Muscle layer of colon (tissue), 2 donors: ENCODE data around the gene POGK.
"Not testable (repeated sequence)": the region's sequence is repeated elsewhere in the genome, so short reads cannot be mapped to it uniquely, and the experiment has no call there.

ENCODE experiments used
- H3K27ac ChIP-seq: one replicate; pipeline ENCODE4 v1.7.0; 2013; ENCODE audit warnings: low read depth, mild to moderate bottlenecking, low read length, moderate library complexity
- H3K27me3 ChIP-seq, 2 donors: one replicate each; pipeline ENCODE4 v1.7.0; 2013; ENCODE audit warnings: low read length in 2 of 2, mild to moderate bottlenecking in 2 of 2; ENCODE audit not compliant: insufficient read depth in 2 of 2, control insufficient read depth in 1 of 2
- H3K36me3 ChIP-seq: one replicate; pipeline ENCODE4 v1.7.0; 2013; ENCODE audit warnings: mild to moderate bottlenecking, low read length; ENCODE audit not compliant: insufficient read depth
- H3K4me1 ChIP-seq: one replicate; pipeline ENCODE4 v1.7.0; 2013; ENCODE audit warnings: mild to moderate bottlenecking, low read length; ENCODE audit not compliant: insufficient read depth
- H3K4me3 ChIP-seq, 2 donors: one replicate each; pipeline ENCODE4 v1.7.0; 2013; ENCODE audit warnings: low read length in 2 of 2, low read depth in 1 of 2, mild to moderate bottlenecking in 1 of 2, moderate library complexity in 1 of 2
- H3K9ac ChIP-seq: one replicate; pipeline ENCODE4 v1.7.0; 2013; ENCODE audit warnings: low read length
- H3K9me3 ChIP-seq: one replicate; pipeline ENCODE4 v1.7.0; 2013; ENCODE audit warnings: mild to moderate bottlenecking, low read length
- donor health status: abdominal sarcoma.
- donor health status: Adenocarcinoma of cecum.

POGK gene

GRCh38 chr1:166858726-166859419 lies 19.6 kb downstream of the POGK start:
- Histone ChIP-seq H3K9ac (no peak overlapping the region), H3K36me3 (peaks cover 73% of the 10 kb centered on the region), H3K4me1 (no peaks in the 10 kb centered on the region), H3K27me3 (no peaks in the 10 kb centered on the region), H3K27ac (no peak overlapping the region), H3K4me3 (no peak overlapping the region), H3K9me3 (no peaks in the 10 kb centered on the region)

GRCh38 chr1:166859597-166859996 lies 20.3 kb downstream of the POGK start:
- no peaks in the 10 kb centered on the region for H3K27me3 ChIP-seq
- H3K27ac ChIP-seq: no peak overlapping the region
- peaks cover 72% of the 10 kb centered on the region for H3K36me3 ChIP-seq
- no peaks in the 10 kb centered on the region for H3K4me1 ChIP-seq
- H3K9me3 ChIP-seq: no peaks in the 10 kb centered on the region
- H3K9ac ChIP-seq: no peak overlapping the region
- peak overlapping the region in 1 of 2 donors; percentile 15 for H3K4me3 ChIP-seq

GRCh38 chr1:166865926-166866325 lies 26.7 kb downstream of the POGK start:
- H3K9me3 ChIP-seq: no peaks in the 10 kb centered on the region
- no peaks in the 10 kb centered on the region for H3K4me1 ChIP-seq
- peaks cover 43% of the 10 kb centered on the region for H3K36me3 ChIP-seq
- no peak overlapping the region for H3K27ac ChIP-seq
- H3K4me3 ChIP-seq: no peak overlapping the region
- H3K27me3 ChIP-seq: no peaks in the 10 kb centered on the region
- H3K9ac ChIP-seq: no peak overlapping the region

DNA sequence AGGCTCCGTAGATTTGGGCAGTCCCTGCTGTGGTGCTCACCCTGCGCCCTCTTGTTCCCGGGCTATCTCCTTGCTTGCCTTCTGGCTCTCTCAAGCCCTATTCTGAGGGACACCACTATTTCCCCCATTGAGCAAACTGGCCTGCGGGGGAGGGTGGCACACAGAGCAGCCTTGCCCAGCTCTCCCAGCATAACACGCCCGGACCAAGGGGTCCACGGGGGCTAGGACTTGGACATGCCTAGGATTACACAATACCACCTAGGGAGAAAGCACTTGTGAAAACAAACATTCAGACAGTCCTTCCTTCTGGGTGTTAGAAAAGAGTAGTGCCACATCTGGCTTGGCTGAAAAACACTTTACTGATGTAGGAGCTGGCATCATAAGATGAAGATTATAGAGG lies 29.4 kb downstream of the POGK start:
- no peaks in the 10 kb centered on the region for H3K27me3 ChIP-seq
- H3K27ac ChIP-seq: no peak overlapping the region
- H3K9ac ChIP-seq: no peak overlapping the region
- peaks cover 22% of the 10 kb centered on the region for H3K36me3 ChIP-seq
- no peak overlapping the region for H3K4me3 ChIP-seq
- H3K4me1 ChIP-seq: peaks cover 19% of the 10 kb centered on the region
- H3K9me3 ChIP-seq: no peaks in the 10 kb centered on the region

- no peaks in the 10 kb centered on the region for H3K27me3 ChIP-seq
- H3K27ac ChIP-seq: no peak overlapping the region
- peaks cover 18% of the 10 kb centered on the region for H3K36me3 ChIP-seq
- H3K4me1 ChIP-seq: peaks cover 21% of the 10 kb centered on the region
- H3K4me3 ChIP-seq: no peak overlapping the region
- H3K9ac ChIP-seq: no peak overlapping the region
- no peaks in the 10 kb centered on the region for H3K9me3 ChIP-seq
Observed at GRCh38 chr1:166869318-166870099, 30.2 kb downstream of the POGK start.

DNA sequence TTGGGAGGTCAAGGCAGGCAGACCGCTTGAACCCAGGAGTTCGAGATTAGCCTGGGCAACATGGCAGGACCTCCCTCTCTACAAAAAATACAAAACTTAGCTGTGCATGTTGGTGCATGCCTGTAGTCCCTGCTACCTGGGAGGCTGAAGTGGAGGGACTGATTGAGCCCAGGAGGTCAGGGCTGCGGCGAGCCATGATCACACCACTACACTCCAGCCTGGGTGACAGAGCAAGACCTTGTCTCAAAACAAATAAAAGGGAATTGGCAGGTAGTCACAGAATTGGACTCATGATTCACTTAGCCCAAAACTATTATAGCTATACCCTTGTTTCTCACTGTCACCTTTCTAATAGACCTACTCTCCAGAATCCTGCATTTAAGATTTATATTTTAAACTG lies 31.3 kb downstream of the POGK start:
- H3K9me3 ChIP-seq: no peaks in the 10 kb centered on the region
- no peak overlapping the region for H3K9ac ChIP-seq
- no peaks in the 10 kb centered on the region for H3K27me3 ChIP-seq
- H3K27ac ChIP-seq: no peak overlapping the region
- peaks cover 16% of the 10 kb centered on the region for H3K36me3 ChIP-seq
- H3K4me3 ChIP-seq: no peak overlapping the region
- H3K4me1 ChIP-seq: peaks cover 28% of the 10 kb centered on the region

DNA sequence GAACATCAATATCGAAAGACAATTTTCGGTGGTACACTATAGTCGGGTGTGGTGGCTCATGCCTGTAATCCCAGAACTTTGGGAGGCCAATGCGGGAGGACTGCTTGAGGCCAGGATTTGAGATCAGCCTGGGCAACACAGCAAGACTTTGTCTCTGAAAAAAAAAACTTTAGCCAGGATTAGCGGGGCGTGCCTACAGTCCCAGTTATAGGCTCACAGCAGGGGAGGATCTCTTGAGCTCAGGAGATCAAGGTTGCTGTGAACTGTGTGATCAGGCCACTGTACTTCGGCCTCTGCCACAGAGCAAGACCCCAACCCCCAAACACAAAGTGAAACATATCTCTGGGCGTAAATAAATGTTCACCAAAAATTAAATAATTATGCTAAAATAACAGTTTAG lies 35.2 kb downstream of the POGK start:
- Histone ChIP-seq H3K4me1 (peaks cover 28% of the 10 kb centered on the region), H3K9me3 (no peaks in the 10 kb centered on the region), H3K27ac (no peak overlapping the region), H3K9ac (no peak overlapping the region), H3K4me3 (no peak overlapping the region), H3K36me3 (no peaks in the 10 kb centered on the region), H3K27me3 (no peaks in the 10 kb centered on the region)

GRCh38 chr1:166875302-166875733 lies 36.0 kb downstream of the POGK start:
- no peaks in the 10 kb centered on the region for H3K36me3 ChIP-seq
- peaks cover 28% of the 10 kb centered on the region for H3K4me1 ChIP-seq
- H3K27ac ChIP-seq: peak overlapping the region; percentile 80
- no peaks in the 10 kb centered on the region for H3K27me3 ChIP-seq
- peak overlapping the region; percentile 82 to 85 for H3K4me3 ChIP-seq
- peak overlapping the region; percentile 76 for H3K9ac ChIP-seq
- no peaks in the 10 kb centered on the region for H3K9me3 ChIP-seq

DNA sequence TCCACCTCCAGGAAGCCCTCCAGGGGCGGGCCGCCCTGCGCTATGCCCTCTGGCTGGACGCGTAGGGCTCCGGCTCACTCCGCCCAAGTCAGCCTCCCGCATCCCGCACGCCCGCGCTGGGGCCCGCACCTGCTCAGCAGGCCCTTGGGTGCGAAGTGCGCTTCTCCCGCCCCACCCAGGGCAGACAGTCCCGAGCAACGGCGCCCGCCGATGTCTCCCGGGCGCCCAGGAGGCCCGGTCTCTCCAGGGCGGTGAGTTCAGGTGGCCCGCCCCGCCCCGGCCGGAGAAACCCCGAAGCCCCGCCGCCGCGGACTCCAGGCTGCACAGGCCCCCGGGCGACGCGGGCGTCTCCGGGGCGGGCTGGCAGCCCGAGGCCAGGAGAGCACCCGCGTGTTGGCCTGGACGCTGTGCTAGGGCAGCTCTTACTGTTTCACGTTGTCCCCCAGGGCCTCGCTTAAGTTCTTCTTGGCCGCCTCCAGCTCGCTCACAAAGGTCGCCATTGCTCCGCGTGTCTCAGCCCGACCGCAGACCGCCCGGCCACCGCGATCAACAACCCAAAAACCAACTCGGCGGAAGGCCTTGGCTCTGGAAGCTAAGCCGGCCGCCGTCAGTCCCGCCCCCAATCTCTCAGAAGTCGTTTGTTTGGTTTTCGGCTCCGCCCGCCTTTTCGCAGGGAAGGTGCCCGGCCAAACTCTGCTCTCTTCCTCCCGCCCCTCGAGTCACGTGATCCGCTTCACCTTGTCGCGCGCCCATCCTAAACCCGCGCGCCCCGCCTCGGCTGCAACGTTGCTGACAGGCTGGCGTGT lies 36.7 kb downstream of the POGK start, which contains the start of gene TADA1:
TSS of gene TADA1 (minus strand) at position 531 of the 806 bp plus-strand sequence. CDS start at position 500, 31 bp downstream.
- no peaks in the 10 kb centered on the region for H3K36me3 ChIP-seq

DNA sequence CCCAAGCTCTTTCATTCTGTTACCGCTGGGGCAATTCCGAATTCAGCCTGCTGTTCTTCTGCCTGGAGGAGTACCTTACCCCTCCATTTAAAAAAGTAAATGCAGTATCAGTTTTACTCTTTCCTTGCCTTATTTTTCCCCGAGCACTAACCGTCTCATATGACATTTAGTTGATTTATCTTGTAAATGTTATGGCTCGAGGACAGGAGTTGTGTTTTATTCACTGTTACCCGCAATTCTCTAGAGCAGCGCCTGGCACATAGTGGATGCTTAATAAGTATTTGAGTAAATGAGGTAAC lies 37.2 kb downstream of the POGK start:
- no peaks in the 10 kb centered on the region for H3K36me3 ChIP-seq
- no peak overlapping the region for H3K27ac ChIP-seq
- H3K27me3 ChIP-seq: no peaks in the 10 kb centered on the region
- peak overlapping the region in 1 of 2 donors; percentile 54 for H3K4me3 ChIP-seq
- H3K9me3 ChIP-seq: no peaks in the 10 kb centered on the region
- peaks cover 25% of the 10 kb centered on the region for H3K4me1 ChIP-seq
- H3K9ac ChIP-seq: peak overlapping the region; percentile 32

More for the DNA sequence above, 36.7 kb downstream of the POGK start, which contains the start of gene TADA1:
- Histone ChIP-seq H3K9me3 (no peaks in the 10 kb centered on the region), H3K4me3 (peak within 1 kb of the TSS; percentile 82 to 85), H3K27ac (peak within 1 kb of the TSS; percentile 80), H3K27me3 (no peaks in the 10 kb centered on the region), H3K9ac (peak within 1 kb of the TSS; percentile 76), H3K4me1 (peaks cover 28% of the 10 kb centered on the region)

DNA sequence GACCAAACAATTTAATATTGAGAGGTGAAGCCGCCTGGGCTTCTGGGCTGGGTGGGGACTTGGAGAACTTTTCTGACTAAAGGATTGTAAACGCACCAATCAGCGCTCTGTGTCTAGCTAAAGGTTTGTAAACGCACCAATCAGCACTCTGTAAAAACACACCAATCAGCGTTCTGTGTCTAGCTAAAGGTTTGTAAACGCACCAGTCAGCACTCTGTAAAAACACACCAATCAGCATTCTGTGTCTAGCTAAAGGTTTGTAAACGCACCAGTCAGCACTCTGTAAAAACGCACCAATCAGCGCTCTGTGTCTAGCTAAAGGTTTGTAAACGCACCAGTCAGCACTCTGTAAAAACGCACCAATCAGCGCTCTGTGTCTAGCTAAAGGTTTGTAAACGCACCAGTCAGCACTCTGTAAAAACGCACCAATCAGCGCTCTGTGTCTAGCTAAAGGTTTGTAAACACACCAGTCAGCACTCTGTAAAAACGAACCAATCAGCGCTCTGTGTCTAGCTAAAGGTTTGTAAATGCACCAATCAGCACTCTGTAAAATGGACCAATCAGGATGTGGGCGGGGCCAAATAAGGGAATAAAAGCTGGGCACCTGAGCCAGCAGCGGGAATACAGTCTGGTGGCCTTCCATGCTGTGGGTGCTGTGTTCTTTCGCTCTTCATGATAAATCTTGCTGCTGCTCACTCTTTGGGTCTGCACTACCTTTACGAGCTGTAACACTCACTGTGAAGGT lies 39.1 kb downstream of the POGK start:
- not testable (repeated sequence) for H3K9me3 ChIP-seq, H3K9ac ChIP-seq, H3K27ac ChIP-seq, H3K36me3 ChIP-seq, H3K4me3 ChIP-seq, H3K27me3 ChIP-seq
- peaks cover 12% of the 10 kb centered on the region for H3K4me1 ChIP-seq
